GM12801 (cell line): ENCODE results near the gene DERL3.

ENCODE experiments used
- CTCF ChIP-seq: IDR thresholded peaks from one replicate; pipeline ENCODE4 v1.5.1; 2011; ENCODE audit warnings: control low read depth; ENCODE audit not compliant: insufficient read length; ENCODE audit errors: extremely low read depth

DERL3 gene

GRCh38 chr22:23874871-23875270, 36.1 kb upstream of the DERL3 start:
- TF ChIP-seq CTCF, result no peak

GRCh38 chr22:23868580-23868979, 29.8 kb upstream of the DERL3 start:
- no peak for TF ChIP-seq CTCF

GRCh38 chr22:23862103-23862502, 23.3 kb upstream of the DERL3 start:
- no peak for TF ChIP-seq CTCF

- no peak for TF ChIP-seq CTCF
These were observed 20.4 kb upstream of the DERL3 start for GRCh38 chr22:23859201-23859600.

GRCh38 chr22:23858484-23858815, 19.6 kb upstream of the DERL3 start:
- TF ChIP-seq CTCF, result no peak

GRCh38 chr22:23857606-23858483, 19.0 kb upstream of the DERL3 start, which contains the start of gene SLC2A11:
SLC2A11 (plus strand) TSS chr22:23857875; CDS start chr22:23858000, 125 bp downstream.
- no peak for TF ChIP-seq CTCF

GRCh38 chr22:23856721-23857605, 18.2 kb upstream of the DERL3 start:
- TF ChIP-seq CTCF, result no peak
